Muscle layer of duodenum (tissue), 2 donors: ENCODE data around the gene FOXF1.

Experiments used
- H3K27ac ChIP-seq: one replicate; pipeline ENCODE4 v1.7.0; 2013; ENCODE audit warnings: mild to moderate bottlenecking, low read length
- H3K27me3 ChIP-seq: one replicate; pipeline ENCODE4 v1.7.0; 2013; ENCODE audit warnings: low read depth, mild to moderate bottlenecking, control low read depth, low read length
- H3K36me3 ChIP-seq, 2 donors: one replicate each; pipeline ENCODE4 v1.7.0; 2013; ENCODE audit warnings: low read length in 2 of 2, control low read depth in 1 of 2, mild to moderate bottlenecking in 1 of 2; ENCODE audit not compliant: insufficient read depth in 2 of 2, control insufficient read depth in 1 of 2
- H3K4me1 ChIP-seq, 2 donors: one replicate each; pipeline ENCODE4 v1.7.0; 2013; ENCODE audit warnings: low read length in 2 of 2, mild to moderate bottlenecking in 2 of 2, control low read depth in 1 of 2, moderate library complexity in 1 of 2; ENCODE audit not compliant: insufficient read depth in 2 of 2, control insufficient read depth in 1 of 2
- H3K4me3 ChIP-seq, 2 donors: one replicate each; pipeline ENCODE4 v1.7.0; 2013; ENCODE audit warnings: low read length in 2 of 2, low read depth in 1 of 2, mild to moderate bottlenecking in 1 of 2
- H3K9me3 ChIP-seq, 2 donors: one replicate each; pipeline ENCODE4 v1.7.0; 2013; ENCODE audit warnings: low read length in 2 of 2, control low read depth in 1 of 2, mild to moderate bottlenecking in 1 of 2; ENCODE audit not compliant: control insufficient read depth in 1 of 2
- donor health status: healthy.

The FOXF1 gene

GRCh38 chr16:86554917-86555703 lies 44.8 kb downstream of the FOXF1 start, which contains the start of gene MTHFSD:
Gene MTHFSD (minus strand): TSS chr16:86555235. CDS start chr16:86555184, 51 bp downstream.
- Histone ChIP-seq H3K27me3 (no peaks in the 10 kb centered on the region), H3K9me3 (no peaks in the 10 kb centered on the region), H3K36me3 (peaks cover 10 to 11% of the 10 kb centered on the region in 2 donors), H3K4me3 (peak within 1 kb of the TSS; percentile 85 to 90), H3K27ac (peak within 1 kb of the TSS; percentile 86), H3K4me1 (peaks cover 5 to 13% of the 10 kb centered on the region in 2 donors)

DNA sequence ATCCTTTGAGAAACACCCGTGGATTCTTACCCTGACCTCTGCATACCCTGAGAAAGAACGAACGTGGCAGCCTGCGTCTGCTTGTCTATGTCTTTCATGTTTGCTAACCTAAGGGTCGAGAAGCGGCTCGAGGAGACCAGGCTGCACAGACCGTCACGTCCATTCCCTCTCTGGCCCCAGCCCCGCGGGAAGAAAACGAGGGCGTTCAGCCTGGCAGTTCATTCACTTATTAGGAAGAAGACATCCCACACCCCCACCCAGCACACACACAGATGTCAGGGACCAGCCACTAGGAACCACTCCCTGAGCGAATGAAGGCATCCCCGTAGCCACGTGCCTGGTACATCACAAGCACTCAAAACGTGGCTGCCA lies 45.4 kb downstream of the FOXF1 start:
- H3K36me3 ChIP-seq = peaks cover 8 to 10% of the 10 kb centered on the region in 2 donors
- no peak overlapping the region for H3K27ac ChIP-seq
- H3K27me3 ChIP-seq = no peaks in the 10 kb centered on the region
- peaks cover 5 to 13% of the 10 kb centered on the region in 2 donors for H3K4me1 ChIP-seq
- peak overlapping the region; percentile 85 to 90 for H3K4me3 ChIP-seq
- no peaks in the 10 kb centered on the region for H3K9me3 ChIP-seq

DNA sequence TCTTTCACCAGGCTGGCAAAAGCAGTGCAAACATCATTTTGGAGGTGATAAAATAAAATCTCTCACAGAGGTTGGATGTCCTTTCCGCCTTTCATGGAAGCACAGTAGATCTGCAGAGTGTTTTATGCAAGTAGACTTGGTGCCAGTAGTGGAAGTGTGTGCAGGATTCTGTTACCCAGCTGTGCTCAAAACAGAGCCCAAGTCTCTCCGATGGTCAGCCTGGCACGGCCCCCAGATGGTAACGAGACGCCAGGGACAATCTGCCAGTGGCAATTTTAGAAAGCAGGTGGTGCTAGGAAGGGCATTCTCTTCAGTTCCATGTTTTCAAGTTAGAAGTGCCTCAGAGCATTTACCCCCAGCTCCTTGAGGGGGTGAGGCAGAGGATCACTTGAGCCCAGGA lies 46.2 kb downstream of the FOXF1 start:
- Histone ChIP-seq H3K36me3 (peaks cover 2 to 7% of the 10 kb centered on the region in 2 donors), H3K27ac (no peak overlapping the region), H3K27me3 (no peaks in the 10 kb centered on the region), H3K9me3 (no peaks in the 10 kb centered on the region), H3K4me1 (peaks cover 5 to 13% of the 10 kb centered on the region in 2 donors), H3K4me3 (no peak overlapping the region)

DNA sequence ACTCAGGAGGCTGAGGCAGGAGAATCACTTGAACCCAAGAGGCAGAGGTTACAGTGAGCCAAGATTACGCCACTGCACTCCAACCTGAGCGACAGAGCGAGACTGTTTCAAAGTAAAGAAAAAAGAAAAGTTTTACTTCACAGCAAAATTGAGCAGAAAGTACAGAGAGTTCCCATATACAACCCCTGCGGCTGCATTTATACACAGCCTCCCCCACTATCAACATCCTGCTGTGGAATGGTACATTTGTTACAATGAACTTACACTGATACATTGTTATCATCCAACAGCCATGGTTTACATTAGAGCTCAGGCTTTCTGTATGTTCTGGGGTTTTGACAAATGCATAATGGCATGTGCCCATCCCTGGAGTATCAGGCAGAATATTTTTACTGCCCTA lies 47.3 kb downstream of the FOXF1 start:
- Histone ChIP-seq H3K4me3 (no peak overlapping the region), H3K4me1 (peaks cover 5 to 13% of the 10 kb centered on the region in 2 donors), H3K27me3 (no peaks in the 10 kb centered on the region), H3K36me3 (no peaks in the 10 kb centered on the region), H3K9me3 (no peaks in the 10 kb centered on the region), H3K27ac (no peak overlapping the region)

- H3K4me1 ChIP-seq = peaks cover 5 to 13% of the 10 kb centered on the region in 2 donors
- H3K4me3 ChIP-seq = no peak overlapping the region
- no peak overlapping the region for H3K27ac ChIP-seq
- H3K27me3 ChIP-seq = no peaks in the 10 kb centered on the region
- no peaks in the 10 kb centered on the region for H3K9me3 ChIP-seq
- H3K36me3 ChIP-seq = no peaks in the 10 kb centered on the region
These were observed 48.2 kb downstream of the FOXF1 start for GRCh38 chr16:86558355-86559193.

- Histone ChIP-seq H3K4me3 (no peak overlapping the region), H3K27ac (no peak overlapping the region), H3K36me3 (no peaks in the 10 kb centered on the region), H3K4me1 (peaks cover 0 to 12% of the 10 kb centered on the region in 2 donors), H3K27me3 (peaks cover 10% of the 10 kb centered on the region), H3K9me3 (no peaks in the 10 kb centered on the region)
These were observed 49.5 kb downstream of the FOXF1 start for GRCh38 chr16:86559802-86560305.

DNA sequence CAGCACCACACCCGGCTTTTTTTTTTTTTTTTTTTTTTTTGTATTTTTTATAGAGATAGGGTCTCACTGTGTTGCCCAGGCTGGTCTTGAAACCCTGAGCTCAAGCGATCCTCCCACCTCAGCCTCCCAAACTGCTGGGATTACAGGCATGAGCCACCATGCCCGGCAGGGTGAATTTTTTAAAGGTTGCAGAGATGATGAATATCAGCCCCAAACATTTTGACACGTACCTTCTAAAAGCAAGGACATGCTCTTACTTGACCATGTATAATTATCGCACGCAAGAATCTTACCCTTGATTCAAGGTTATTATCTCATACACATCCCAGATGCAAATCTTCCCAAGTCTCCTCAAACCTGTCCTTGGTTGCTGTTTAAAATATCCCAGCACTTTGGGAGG lies 52.0 kb downstream of the FOXF1 start:
- no peak overlapping the region for H3K4me3 ChIP-seq
- no peak overlapping the region for H3K27ac ChIP-seq
- H3K4me1 ChIP-seq = peaks cover 0 to 23% of the 10 kb centered on the region in 2 donors
- H3K9me3 ChIP-seq = no peaks in the 10 kb centered on the region
- peaks cover 24% of the 10 kb centered on the region for H3K27me3 ChIP-seq
- H3K36me3 ChIP-seq = no peaks in the 10 kb centered on the region

GRCh38 chr16:86563469-86564345 lies 53.4 kb downstream of the FOXF1 start:
- Histone ChIP-seq H3K4me3 (no peak overlapping the region), H3K36me3 (no peaks in the 10 kb centered on the region), H3K4me1 (peaks cover 0 to 29% of the 10 kb centered on the region in 2 donors), H3K9me3 (no peaks in the 10 kb centered on the region), H3K27ac (no peak overlapping the region), H3K27me3 (peaks cover 27% of the 10 kb centered on the region)
